HG03575 (cell line): Measurements from ENCODE around the gene NRXN3.
"Not testable (repeated sequence)": the region's sequence is repeated elsewhere in the genome, so short reads cannot be mapped to it uniquely, and the experiment has no call there.

ENCODE experiments used
- ATAC-seq: cut with Tn5 transposase; IDR thresholded peaks from one replicate; pipeline ENCODE4 v1.9.1; 2021; ENCODE audit not compliant: unreplicated experiment, insufficient number of reproducible peaks, low FRiP score; ENCODE audit errors: extremely low read depth

NRXN3 gene

DNA sequence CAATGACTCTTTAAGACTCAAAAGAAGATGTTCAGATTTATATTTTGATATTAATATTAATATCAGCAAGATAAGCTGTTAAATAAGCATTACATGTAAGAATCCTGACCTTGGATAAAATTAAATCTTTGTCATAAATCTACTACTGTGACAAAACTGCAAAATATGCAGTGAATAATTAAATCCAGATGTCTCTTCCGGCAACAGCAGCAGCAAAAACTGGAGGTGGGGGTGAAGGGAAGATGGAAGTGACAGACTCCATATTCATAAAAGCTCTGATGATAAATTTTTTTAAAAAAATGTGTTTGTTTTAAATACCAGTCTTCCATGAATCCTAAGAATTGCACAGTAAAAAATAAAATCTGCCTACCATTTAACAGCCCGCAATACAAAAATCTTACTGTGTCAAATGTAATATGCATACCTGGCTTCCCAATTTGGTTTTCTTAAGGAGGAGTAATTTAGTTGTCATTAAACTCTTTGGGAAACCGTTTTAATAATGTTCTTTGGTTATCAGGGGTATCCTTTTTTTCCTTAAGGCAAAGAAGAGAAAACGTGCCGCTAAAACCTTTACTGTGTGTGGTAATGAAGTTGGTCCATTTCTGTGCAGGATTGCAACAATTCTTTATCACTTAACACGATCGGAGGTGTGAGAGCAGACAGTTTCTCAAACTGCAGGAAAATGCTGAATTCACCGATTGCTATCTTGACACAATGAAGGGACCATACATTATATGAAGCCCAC, 1562.9 kb downstream of the NRXN3 start:
- ATAC-seq: no peak

DNA sequence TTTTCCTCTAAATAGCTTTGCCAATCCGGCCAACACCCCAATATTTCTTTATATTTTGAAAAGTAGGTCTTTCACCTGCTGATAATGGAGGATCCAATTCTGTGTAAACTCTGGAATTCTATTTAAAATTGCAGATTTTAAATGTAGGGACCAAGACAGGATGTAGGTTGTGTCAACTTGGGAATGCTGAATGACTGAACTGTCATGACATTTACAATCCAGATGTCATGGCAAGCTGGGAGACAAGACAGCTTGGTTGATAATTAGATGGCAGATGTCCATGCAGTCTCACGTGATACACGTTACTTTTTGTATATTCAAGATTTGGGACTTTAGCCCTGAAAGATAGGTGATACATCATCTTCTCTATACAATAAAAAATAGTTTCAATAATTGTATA, 1564.0 kb downstream of the NRXN3 start:
- ATAC-seq: no peak

DNA sequence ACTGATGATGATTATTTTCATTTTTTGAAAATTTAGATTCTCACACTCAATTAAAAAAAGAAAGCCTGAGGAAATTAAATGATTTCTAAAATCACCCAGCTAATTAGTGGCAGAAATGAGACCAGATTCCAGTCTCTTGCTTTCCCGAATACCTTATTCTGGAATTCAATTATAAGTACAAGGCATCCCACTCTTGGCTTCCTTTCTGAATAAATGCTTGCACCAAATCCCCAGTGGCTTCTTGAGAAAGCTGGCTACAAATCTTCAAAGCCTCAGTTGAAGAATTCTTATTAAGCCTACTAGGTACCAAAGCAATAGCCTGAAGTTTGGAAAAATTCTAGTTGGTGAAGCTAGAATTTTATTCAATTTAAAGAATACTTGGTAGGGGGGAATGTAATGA, 1564.5 kb downstream of the NRXN3 start:
- no peak for ATAC-seq

GRCh38 chr14:79735121-79735520, 1564.9 kb downstream of the NRXN3 start:
- no peak for ATAC-seq

GRCh38 chr14:79740066-79740601, 1570.0 kb downstream of the NRXN3 start:
- no peak for ATAC-seq

DNA sequence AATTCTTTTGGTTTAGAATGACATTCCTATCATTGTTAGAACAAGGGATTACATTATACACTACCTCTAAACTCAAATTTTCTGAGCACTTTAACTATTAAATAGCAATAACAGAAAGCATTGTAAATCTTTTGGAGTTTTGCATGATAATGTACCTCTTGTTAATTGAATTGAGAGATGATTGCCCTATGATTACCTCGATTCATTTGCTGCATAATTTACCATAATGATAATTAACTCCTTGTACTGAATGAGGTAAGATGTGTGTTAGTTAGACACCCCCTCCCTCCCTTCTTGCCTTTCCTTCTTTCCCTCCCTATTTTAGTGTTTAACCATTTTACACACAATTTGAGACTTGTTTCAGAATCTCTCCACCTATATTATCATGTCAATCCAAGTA, 1572.0 kb downstream of the NRXN3 start:
- no peak for ATAC-seq

DNA sequence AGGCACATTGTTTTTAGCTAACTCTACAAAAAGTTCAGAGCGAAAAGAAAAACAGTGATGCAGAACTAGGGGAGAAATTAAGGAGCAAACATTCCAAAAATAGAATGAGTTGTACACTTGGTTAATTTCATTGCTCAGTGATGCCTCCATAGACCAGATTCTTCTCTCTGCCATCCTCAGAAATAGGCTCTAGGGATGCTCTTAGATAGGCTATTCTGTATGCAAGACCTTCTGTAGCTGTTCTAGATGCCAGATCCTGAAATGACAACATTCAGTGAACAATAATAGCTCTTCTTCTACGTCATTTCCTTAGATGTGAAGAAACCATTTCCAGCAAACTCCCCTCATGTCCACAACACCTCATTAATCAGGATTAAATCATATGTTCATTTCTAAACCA, 1574.9 kb downstream of the NRXN3 start:
- no peak for ATAC-seq

DNA sequence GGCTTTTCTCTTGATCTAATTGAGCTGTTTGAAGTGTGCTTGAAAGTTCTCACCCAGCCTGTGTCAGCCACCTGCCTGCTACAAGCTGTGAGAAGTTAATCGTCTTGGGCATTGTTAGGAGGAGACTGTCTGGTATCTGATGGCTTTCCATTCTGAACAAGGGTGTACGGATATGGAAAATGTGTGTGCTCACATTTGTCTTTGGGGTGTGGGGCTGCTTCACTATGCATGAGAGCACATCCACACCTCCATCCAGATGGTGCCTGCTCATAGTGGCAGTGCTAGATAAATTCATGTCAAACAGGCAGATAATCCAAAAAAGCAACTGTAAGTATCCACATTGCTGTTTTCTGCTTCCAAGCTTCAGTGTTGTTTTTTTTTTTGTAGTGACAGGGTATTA, 1578.9 kb downstream of the NRXN3 start:
- no peak for ATAC-seq

- ATAC-seq: no peak
Observed at GRCh38 chr14:79758985-79759384, 1588.8 kb downstream of the NRXN3 start.

- ATAC-seq: no peak
Observed at GRCh38 chr14:79764323-79764722, 1594.2 kb downstream of the NRXN3 start.

DNA sequence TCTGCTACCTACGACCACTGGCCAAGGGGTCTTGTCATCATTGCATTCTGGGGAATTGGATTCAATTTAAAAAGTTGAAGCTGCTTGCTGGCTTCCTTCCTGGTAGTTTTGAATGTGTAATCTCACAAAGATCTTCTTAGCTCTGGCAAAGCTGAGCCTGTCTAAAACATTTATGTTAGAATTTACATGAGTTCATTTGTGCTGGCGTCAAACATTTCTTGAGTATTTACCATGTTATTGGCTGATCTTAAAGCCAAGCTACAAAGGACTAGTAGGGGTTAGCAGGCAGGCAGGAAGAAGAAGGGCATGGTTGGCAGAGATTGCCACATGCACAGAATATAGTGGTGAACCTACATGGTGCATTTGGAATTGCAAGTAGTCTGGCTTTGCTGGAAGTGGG, 1596.3 kb downstream of the NRXN3 start:
- ATAC-seq: no peak

GRCh38 chr14:79767251-79767650, 1597.1 kb downstream of the NRXN3 start:
- ATAC-seq: no peak

DNA sequence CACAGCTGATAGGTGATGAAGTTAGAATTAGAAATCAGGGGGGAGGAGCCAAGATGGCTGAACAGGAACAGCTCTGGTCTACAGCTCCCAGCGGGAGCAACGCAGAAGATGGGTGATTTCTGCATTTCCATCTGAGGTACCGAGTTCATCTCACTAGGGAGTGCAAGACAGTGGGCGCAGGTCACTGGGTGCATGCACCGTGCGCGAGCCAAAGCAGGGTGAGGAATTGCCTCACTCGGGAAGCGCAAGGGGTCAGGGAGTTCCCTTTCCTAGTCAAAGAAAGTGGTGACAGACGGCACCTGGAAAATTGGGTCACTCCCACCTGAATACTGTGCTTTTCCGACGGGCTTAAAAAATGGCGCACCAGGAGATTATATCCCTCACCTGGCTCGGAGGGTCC, 1597.5 kb downstream of the NRXN3 start:
- not testable (repeated sequence) for ATAC-seq

GRCh38 chr14:79781882-79782281, 1611.7 kb downstream of the NRXN3 start:
- ATAC-seq: no peak

GRCh38 chr14:79783041-79783440, 1612.9 kb downstream of the NRXN3 start:
- ATAC-seq: no peak

GRCh38 chr14:79786522-79786921, 1616.3 kb downstream of the NRXN3 start:
- ATAC-seq: no peak

GRCh38 chr14:79788346-79788745, 1618.2 kb downstream of the NRXN3 start:
- no peak for ATAC-seq

DNA sequence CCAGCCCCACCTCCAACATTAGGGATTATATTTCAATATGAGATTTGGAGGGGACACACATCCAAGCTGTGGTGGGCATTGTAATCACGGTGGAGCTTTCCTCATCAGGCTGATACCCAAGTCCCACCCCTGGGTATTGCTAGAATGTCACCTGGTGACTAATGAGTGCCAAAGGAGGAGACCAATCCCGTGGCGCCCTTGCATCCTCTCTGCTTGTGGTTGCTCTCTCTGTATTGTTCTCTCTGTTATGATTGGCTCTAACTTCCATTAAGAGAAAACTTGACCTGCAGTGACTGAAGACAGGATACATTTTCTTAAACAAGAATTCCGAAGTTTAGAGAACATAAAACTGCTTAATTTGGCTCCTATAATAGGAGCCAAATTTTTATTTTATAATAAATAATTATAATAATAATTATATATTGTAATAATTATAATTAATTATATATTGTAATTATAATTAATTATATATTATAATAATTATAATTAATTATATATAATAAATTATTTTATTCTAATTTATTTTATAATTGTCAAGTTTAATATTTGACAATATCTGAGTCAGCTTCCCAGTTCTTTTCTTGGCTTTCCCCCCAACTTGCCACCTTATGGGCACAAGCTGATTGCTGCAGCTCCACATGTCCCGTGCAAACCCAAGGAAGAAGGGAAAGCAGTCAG, 1621.0 kb downstream of the NRXN3 start:
- ATAC-seq: no peak

DNA sequence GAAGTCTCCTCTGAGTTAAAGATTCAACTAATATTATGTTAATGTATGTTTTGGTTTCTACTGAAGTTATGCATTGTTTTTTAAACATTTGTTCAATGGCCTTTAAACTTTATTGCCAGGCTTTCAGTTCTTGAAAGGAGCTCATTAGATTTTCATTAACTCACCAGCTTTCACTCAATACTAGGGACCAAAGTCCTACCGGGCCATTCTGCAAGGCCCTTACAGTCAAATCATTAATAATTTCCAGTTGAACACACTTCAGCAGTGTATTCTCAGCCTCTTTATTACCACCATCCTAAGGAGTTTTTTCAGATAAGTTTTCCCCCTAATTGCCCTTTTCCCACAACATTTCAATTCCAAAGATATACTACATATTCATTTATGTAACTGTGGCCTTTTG, 1631.9 kb downstream of the NRXN3 start:
- no peak for ATAC-seq

- no peak for ATAC-seq
Observed at GRCh38 chr14:79805636-79806035, 1635.5 kb downstream of the NRXN3 start.
